ENCODE measurements around the gene NFIX. TPM values are rescaled to one million over a fixed set of nuclear protein-coding genes. Genes with fewer than 3 reads are reported as not detected.
A peak's percentile ranks its signal among the peaks of the same experiment; 100 is the strongest.

The NFIX gene
- total RNA-seq, 2 donors from 2014 or later = 16.9 to 26.7 TPM

DNA sequence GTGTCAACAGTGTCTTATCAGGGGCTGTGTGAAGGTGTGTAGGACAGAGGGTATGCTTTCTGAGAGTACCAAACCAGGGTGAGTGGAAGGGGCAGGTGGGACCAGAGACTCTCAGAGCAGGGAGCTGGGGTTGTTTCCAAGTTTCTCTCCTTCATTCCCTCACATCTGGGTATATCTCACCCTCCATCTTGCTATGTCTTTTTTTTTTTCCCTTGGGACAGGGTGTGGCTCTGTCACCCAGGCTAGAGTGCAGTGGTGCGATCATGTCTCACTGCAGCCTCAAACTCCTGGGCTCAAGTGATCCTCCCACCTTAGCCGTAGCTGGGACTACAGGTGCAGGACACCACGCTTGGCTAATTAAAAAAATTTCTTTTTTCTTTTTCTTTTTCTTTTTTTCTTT, 15.3 kb upstream of the NFIX start:
- DNase-seq (no peak), ATAC-seq (no peak)
- H3K27me3 ChIP-seq = no peaks in the 10 kb centered on the region
- intact Hi-C loops (cut with DNase I) = loop anchor here (5.0 to 10.0 kb wide), 2 partner anchors 117 to 275 kb away; no protein-coding TSS in a partner anchor
- H3K4me3 ChIP-seq = no peak overlapping the region
- H3K27ac ChIP-seq = no peak overlapping the region
- H3K9me3 ChIP-seq = no peaks in the 10 kb centered on the region
- TF ChIP-seq POLR2A (IDR thresholded peaks at IDR 0.05) (no peak), CTCF (IDR thresholded peaks at IDR 0.05) (no peak)
- no peaks in the 10 kb centered on the region for H3K36me3 ChIP-seq (replicated peaks in 1 of 2; ENCODE audit: insufficient read depth in 1 of 2, low read depth in 2 of 2)
- H3K4me1 ChIP-seq = peaks cover 15% of the 10 kb centered on the region
- WGBS, 2 donors = 85 to 92% methylated on average over 3 of the region's 3 CpGs

DNA sequence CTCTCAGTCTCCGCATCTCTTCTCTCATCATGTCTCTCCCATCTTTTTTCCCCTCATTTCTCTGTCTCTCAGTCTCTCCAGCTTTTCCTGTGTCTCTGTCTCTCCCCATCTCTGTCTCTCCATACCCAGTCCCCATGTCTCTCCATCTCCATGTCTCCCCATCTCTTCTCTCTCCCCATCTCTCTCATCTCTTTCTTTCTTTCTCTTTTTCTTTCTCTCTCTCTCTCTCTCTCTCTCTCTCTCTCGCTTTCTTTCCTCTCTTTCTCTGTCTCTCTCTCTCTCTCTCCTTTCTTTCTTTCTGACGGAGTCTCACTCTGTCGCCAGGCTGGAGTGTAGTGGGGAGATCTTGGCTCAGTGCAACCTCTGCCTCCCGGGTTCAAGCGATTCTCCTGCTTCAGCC, 12.6 kb upstream of the NFIX start:
- ATAC-seq = no peak
- Histone ChIP-seq H3K27ac (no peak overlapping the region), H3K27me3 (no peaks in the 10 kb centered on the region), H3K9me3 (no peaks in the 10 kb centered on the region), H3K4me1 (peaks cover 20% of the 10 kb centered on the region), H3K36me3 (replicated peaks in 1 of 2; ENCODE audit: insufficient read depth in 1 of 2, low read depth in 2 of 2) (no peaks in the 10 kb centered on the region), H3K4me3 (no peak overlapping the region)
- DNase-seq = no peak
- intact Hi-C loops (cut with DNase I) = no loop called here
- no peak for TF ChIP-seq POLR2A (IDR thresholded peaks at IDR 0.05)
- no peak for TF ChIP-seq CTCF (IDR thresholded peaks at IDR 0.05)
- WGBS, 2 donors = 68 to 69% methylated on average over 6 of the region's 6 CpGs

- Histone ChIP-seq H3K9me3 (no peaks in the 10 kb centered on the region), H3K27ac (no peak overlapping the region), H3K27me3 (no peaks in the 10 kb centered on the region), H3K4me3 (no peak overlapping the region), H3K4me1 (peaks cover 20% of the 10 kb centered on the region), H3K36me3 (replicated peaks in 1 of 2; ENCODE audit: insufficient read depth in 1 of 2, low read depth in 2 of 2) (no peaks in the 10 kb centered on the region)
- no peak for TF ChIP-seq CTCF (IDR thresholded peaks at IDR 0.05)
- no peak for TF ChIP-seq POLR2A (IDR thresholded peaks at IDR 0.05)
- WGBS, 2 donors = 27 to 35% methylated on average over 10 of the region's 10 CpGs
- intact Hi-C loops (cut with DNase I) = no loop called here
- DNase-seq (no peak), ATAC-seq (no peak)
Measured at GRCh38 chr19:12983091-12983490, 12.2 kb upstream of the NFIX start.

GRCh38 chr19:12983542-12984142, 11.6 kb upstream of the NFIX start:
- H3K27me3 ChIP-seq = no peaks in the 10 kb centered on the region
- DNase-seq (peak; percentile 75 to 87 (median 84)), ATAC-seq (peak; percentile 91)
- no peaks in the 10 kb centered on the region for H3K9me3 ChIP-seq
- TF ChIP-seq POLR2A (IDR thresholded peaks at IDR 0.05) (no peak), CTCF (IDR thresholded peaks at IDR 0.05) (peak; percentile 82 to 99 (median 96))
- H3K36me3 ChIP-seq (replicated peaks in 1 of 2; ENCODE audit: insufficient read depth in 1 of 2, low read depth in 2 of 2) = no peaks in the 10 kb centered on the region
- H3K4me3 ChIP-seq = no peak overlapping the region
- intact Hi-C loops (cut with DNase I) = no loop called here
- WGBS, 2 donors = 7 to 9% methylated on average over 40 to 43 of the region's 51 CpGs
- H3K4me1 ChIP-seq = peaks cover 20% of the 10 kb centered on the region
- H3K27ac ChIP-seq = no peak overlapping the region

DNA sequence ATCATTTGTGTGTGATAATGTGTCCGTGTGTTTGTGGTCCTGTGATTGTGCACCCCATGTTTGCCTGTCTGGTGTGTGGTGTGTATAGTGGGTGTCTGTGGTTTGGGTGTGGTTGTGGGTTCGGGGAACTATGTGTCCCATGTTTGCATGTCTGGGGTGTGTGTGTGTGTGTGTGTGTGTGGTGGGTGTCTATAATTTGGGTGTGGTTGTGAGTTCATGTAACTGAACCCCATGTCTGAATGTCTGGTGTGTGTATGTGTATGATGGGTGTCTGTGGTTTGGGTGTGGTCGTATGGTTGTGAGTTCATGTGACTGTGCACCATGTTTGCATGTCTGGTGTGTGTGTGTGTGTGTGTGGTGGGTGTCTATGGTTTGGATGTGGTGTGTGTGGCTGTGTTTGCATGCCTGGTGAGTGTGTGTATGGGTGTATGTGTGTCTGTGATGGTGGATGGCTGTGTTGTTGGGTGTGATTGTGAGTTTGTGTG, 11.1 kb upstream of the NFIX start:
- ATAC-seq = no peak
- no peak overlapping the region for H3K27ac ChIP-seq
- intact Hi-C loops (cut with DNase I) = no loop called here

More for the DNA sequence above, 11.1 kb upstream of the NFIX start:
- Histone ChIP-seq H3K4me1 (peaks cover 20% of the 10 kb centered on the region), H3K27me3 (no peaks in the 10 kb centered on the region), H3K36me3 (replicated peaks in 1 of 2; ENCODE audit: insufficient read depth in 1 of 2, low read depth in 2 of 2) (no peaks in the 10 kb centered on the region), H3K9me3 (no peaks in the 10 kb centered on the region), H3K4me3 (no peak overlapping the region)
- TF ChIP-seq POLR2A (IDR thresholded peaks at IDR 0.05) = no peak
- no peak for TF ChIP-seq CTCF (IDR thresholded peaks at IDR 0.05)
- 46 to 69% methylated on average over 3 of the region's 3 CpGs for WGBS, 2 donors
- no peak for DNase-seq

Measured in body of pancreas (tissue), 4 donors.